A549 (cell line): ENCODE measurements around the gene TRIO. TPM values are rescaled to one million over a fixed set of nuclear protein-coding genes. Genes with fewer than 3 reads are reported as not detected.

Experiments
- ATAC-seq, 2 experiments: fragments of 200-7000 bp in 1 of 2; fragments of >200 bp in 1 of 2; cut with Nextera tagmentation in 1 of 2; cut with Tn5 transposase in 1 of 2; 3 replicates each; pipeline versions ENCODE4 v1.8.0 to v1.9.1; 2018 to 2020; ENCODE audit warnings: mild to moderate bottlenecking in 1 of 2, moderate library complexity in 1 of 2
- CTCF ChIA-PET: fragments of 300-600 bp; sonication (Branson Sonifier 250); formaldehyde crosslinking; extraction: SDS; loops from one replicate; lab custom pipeline; 2021; ENCODE audit warnings: antibody characterized with exemption, inconsistent platforms; lab: Yijun Ruan, JAX
- POLR2A ChIA-PET: fragments of 350-600 bp; formaldehyde crosslinking; extraction: SDS; loops from one replicate; lab custom pipeline; 2021; ENCODE audit warnings: antibody characterized with exemption, inconsistent platforms; lab: Yijun Ruan, JAX
- DNase-seq, 2 experiments: peaks; one replicate each; pipeline versions ENCODE4 v3.0.0 to v3.0.0-alpha.2; 2011 to 2016; ENCODE audit warnings: low read depth in 1 of 2, low spot score in 1 of 2
- FAIRE-seq: peaks from 2 replicates; lab custom pipeline; 2011; peaks lifted over from hg19 to GRCh38; lab: Jason Lieb, UNC
- H3K27ac ChIP-seq, 2 experiments: fragments of >200 bp; sonication (Bioruptor Twin); formaldehyde crosslinking; 3 replicates each; pipeline ENCODE4 v1.5.1; 2016 to 2017
- H3K4me1 ChIP-seq: fragments of >200 bp; sonication (Bioruptor Twin); formaldehyde crosslinking; 3 replicates; pipeline ENCODE4 v1.6.1; 2016
- H3K4me2 ChIP-seq: fragments of >200 bp; sonication (Bioruptor Twin); formaldehyde crosslinking; 3 replicates; pipeline ENCODE4 v1.6.1; 2016
- H3K4me3 ChIP-seq: fragments of >200 bp; sonication (Bioruptor Twin); formaldehyde crosslinking; 3 replicates; pipeline ENCODE4 v1.5.1; 2016
- H3K9me3 ChIP-seq: fragments of >200 bp; sonication (Bioruptor Twin); formaldehyde crosslinking; 3 replicates; pipeline ENCODE4 v1.6.1; 2016
- BHLHE40 ChIP-seq: IDR thresholded peaks from 2 replicates; pipeline ENCODE4 v1.6.1; 2012; ENCODE audit warnings: low read depth, low read length, inconsistent platforms
- CEBPB ChIP-seq, 2 experiments: fragments of >200 bp in 1 of 2; sonication (Bioruptor Twin) in 1 of 2; formaldehyde crosslinking in 1 of 2; IDR thresholded peaks; 2 replicates each; pipeline ENCODE4 v1.6.1; 2012 to 2016
- CHD4 ChIP-seq: fragments of 200-600 bp; sonication (generic); IDR thresholded peaks from 2 replicates; pipeline ENCODE4 v1.6.1; 2016; ENCODE audit warnings: antibody characterized with exemption, mild to moderate bottlenecking, borderline replicate concordance
- HEYL ChIP-seq: fragments of 250-450 bp; sonication (Bioruptor Pico); IDR thresholded peaks from 2 replicates; pipeline ENCODE4 v1.8.0; 2021; ENCODE audit warnings: mild to moderate bottlenecking, moderate library complexity
- HOXB13 ChIP-seq: fragments of 250-450 bp; sonication (Bioruptor Pico); IDR thresholded peaks from 2 replicates; pipeline ENCODE4 v1.5.0; 2020; ENCODE audit warnings: low read depth, mild to moderate bottlenecking, moderate library complexity
- JUN ChIP-seq, 2 experiments: fragments of >200 bp; sonication (Bioruptor Twin); formaldehyde crosslinking; IDR thresholded peaks; 2 replicates in 1 of 2; 3 replicates in 1 of 2; pipeline ENCODE4 v1.6.1; 2016 to 2017
- KDM1A ChIP-seq: fragments of 200-600 bp; sonication (generic); IDR thresholded peaks from 2 replicates; pipeline ENCODE4 v1.6.1; 2016; ENCODE audit warnings: low read depth, mild to moderate bottlenecking
- MAX ChIP-seq: IDR thresholded peaks from 2 replicates; pipeline ENCODE4 v1.6.1; 2012
- NPAS2 ChIP-seq: fragments of 250-450 bp; sonication (Bioruptor Pico); IDR thresholded peaks from 2 replicates; pipeline ENCODE4 v1.8.0; 2022; ENCODE audit warnings: mild to moderate bottlenecking, moderate library complexity, borderline replicate concordance
- POLR2A ChIP-seq: IDR thresholded peaks from 2 replicates; pipeline ENCODE4 v1.6.1; 2012; ENCODE audit warnings: mild to moderate bottlenecking, low read length
- RARB ChIP-seq: fragments of 250-450 bp; sonication (Bioruptor Pico); IDR thresholded peaks from 2 replicates; pipeline ENCODE4 v1.8.0; 2021; ENCODE audit warnings: mild to moderate bottlenecking, moderate library complexity
- RCOR1 ChIP-seq: fragments of 150-350 bp; IDR thresholded peaks from 2 replicates; pipeline ENCODE4 v1.6.1; 2014; ENCODE audit warnings: antibody characterized with exemption, low read length, low read depth
- TP53 ChIP-seq: fragments of 250-450 bp; sonication (Bioruptor Pico); IDR thresholded peaks from 2 replicates; pipeline ENCODE4 v1.5.0; 2021; ENCODE audit warnings: mild to moderate bottlenecking, moderate library complexity
- ZC3H11A ChIP-seq: fragments of 450-650 bp; IDR thresholded peaks from 2 replicates; pipeline ENCODE4 v1.6.1; 2014; ENCODE audit warnings: antibody characterized with exemption, mild to moderate bottlenecking
- ZFP36 ChIP-seq: fragments of 450-650 bp; IDR thresholded peaks from 2 replicates; pipeline ENCODE4 v1.6.1; 2014; ENCODE audit warnings: borderline replicate concordance; ENCODE audit not compliant: partially characterized antibody
- WGBS: methylation state at CpG from one replicate; pipeline ENCODE4 v1.1.6; 2017; ENCODE audit errors: missing lambda C conversion rate; 5-methylcytosine and 5-hydroxymethylcytosine counted together
- polyA plus RNA-seq, 4 experiments: library from polyadenylated mRNA; depleted of rRNA in 3 of 4; stranded (reverse); fragments of >200 nt; fragmentation: RNase III in 1 of 4; extraction: RNeasy Plus Mini Kit Qiagen cat#74134 plus additional on column Dnase treatment in 1 of 4; gene quantifications; 2 replicates in 3 of 4; 3 replicates in 1 of 4; pipeline ENCODE4 v1.2.3, GENCODE V29; 2011 to 2017
- TF ChIP-seq, protein P1 (sequence below): fragments of 450-650 bp; IDR thresholded peaks from 2 replicates; pipeline ENCODE4 v1.6.1; 2014; ENCODE audit warnings: antibody characterized with exemption
- TF ChIP-seq, protein P2 (sequence below): fragments of >200 bp; sonication (Bioruptor Twin); formaldehyde crosslinking; IDR thresholded peaks from 3 replicates; pipeline ENCODE4 v1.6.1; 2016

TRIO gene
- polyA plus RNA-seq, 2 of the 4 experiments (the other 2 are of a cell fraction) = 47.5 to 79.0 TPM

GRCh38 chr5:14155075-14155474 lies 11.9 kb downstream of the TRIO start:
- Histone ChIP-seq H3K4me1 (peaks cover 85% of the 10 kb centered on the region), H3K27ac (peak overlapping the region; percentile 59 to 82; a peak in 5 of 6 replicates), H3K4me2 (peak overlapping the region; percentile 82), H3K9me3 (no peaks in the 10 kb centered on the region), H3K4me3 (no peak overlapping the region)
- ChIA-PET CTCF (interaction anchor here (0.7 to 4.3 kb wide), 8 partner anchors 10 to 168 kb away, joined by 3 to 23 read pairs (median 4); no protein-coding TSS in a partner anchor), POLR2A (interaction anchor here (0.9 to 1.2 kb wide), 2 partner anchors 11 to 35 kb away, joined by 3 read pairs; no protein-coding TSS in a partner anchor)
- WGBS = 86% methylated on average over 1 of the region's 1 CpG
- DNase-seq = no peak
- no peak for FAIRE-seq
- no peak for ATAC-seq
- TF ChIP-seq NPAS2 (CRISPR knock-in tag) (no peak), CHD4 (no peak), HOXB13 (CRISPR knock-in tag) (no peak), TP53 (no peak), MAX (no peak), POLR2A (no peak), KDM1A (no peak), BHLHE40 (no peak)
- TF ChIP-seq, protein P1, sequence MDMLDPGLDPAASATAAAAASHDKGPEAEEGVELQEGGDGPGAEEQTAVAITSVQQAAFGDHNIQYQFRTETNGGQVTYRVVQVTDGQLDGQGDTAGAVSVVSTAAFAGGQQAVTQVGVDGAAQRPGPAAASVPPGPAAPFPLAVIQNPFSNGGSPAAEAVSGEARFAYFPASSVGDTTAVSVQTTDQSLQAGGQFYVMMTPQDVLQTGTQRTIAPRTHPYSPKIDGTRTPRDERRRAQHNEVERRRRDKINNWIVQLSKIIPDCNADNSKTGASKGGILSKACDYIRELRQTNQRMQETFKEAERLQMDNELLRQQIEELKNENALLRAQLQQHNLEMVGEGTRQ = no peak
- TF ChIP-seq, protein P2, sequence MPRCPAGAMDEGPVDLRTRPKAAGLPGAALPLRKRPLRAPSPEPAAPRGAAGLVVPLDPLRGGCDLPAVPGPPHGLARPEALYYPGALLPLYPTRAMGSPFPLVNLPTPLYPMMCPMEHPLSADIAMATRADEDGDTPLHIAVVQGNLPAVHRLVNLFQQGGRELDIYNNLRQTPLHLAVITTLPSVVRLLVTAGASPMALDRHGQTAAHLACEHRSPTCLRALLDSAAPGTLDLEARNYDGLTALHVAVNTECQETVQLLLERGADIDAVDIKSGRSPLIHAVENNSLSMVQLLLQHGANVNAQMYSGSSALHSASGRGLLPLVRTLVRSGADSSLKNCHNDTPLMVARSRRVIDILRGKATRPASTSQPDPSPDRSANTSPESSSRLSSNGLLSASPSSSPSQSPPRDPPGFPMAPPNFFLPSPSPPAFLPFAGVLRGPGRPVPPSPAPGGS = no peak

DNA sequence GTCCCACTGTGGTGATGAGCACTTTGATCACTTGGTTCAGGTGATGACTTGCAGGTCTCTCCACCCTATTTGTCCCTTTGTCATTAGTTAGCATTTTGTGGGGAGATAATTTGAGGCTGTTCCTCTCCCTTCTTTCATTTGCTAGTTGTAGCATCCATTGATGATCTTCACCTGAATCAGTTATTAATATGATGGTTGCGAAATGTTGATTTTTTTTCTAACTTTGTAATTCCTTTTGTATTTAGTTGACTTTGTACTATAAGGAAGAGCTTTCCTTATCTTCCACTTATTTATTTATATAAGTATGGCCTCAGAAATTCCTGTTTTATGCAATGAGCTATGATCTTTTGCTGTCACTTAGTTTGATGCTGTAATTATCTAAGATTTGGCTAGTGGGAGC lies 12.6 kb downstream of the TRIO start:
- POLR2A ChIA-PET = interaction anchor here (1.7 to 1.9 kb wide), 3 partner anchors 12 to 34 kb away, joined by 7 to 9 read pairs (median 8); partner anchors contain the start of gene TRIO
- no peak for ATAC-seq
- no peak for DNase-seq
- CTCF ChIA-PET = interaction anchor here (1.2 to 4.3 kb wide), 6 partner anchors 13 to 115 kb away, joined by 3 to 23 read pairs (median 5); partner anchors contain the start of gene TRIO
- Histone ChIP-seq H3K9me3 (no peaks in the 10 kb centered on the region), H3K4me2 (peak overlapping the region; percentile 82)
- TF ChIP-seq RARB (CRISPR knock-in tag) (no peak), CEBPB (IDR thresholded peaks at IDR 0.05) (peak; percentile 17 to 73; a peak in 2 of 4 replicates)
- TF ChIP-seq, all 56 proteins: peak for 1
- H3K4me1 ChIP-seq = peaks cover 90% of the 10 kb centered on the region
- no peak overlapping the region; the same call in 2 of the 3 replicates for H3K4me3 ChIP-seq
- 100% methylated on average over 1 of the region's 1 CpG for WGBS
- peak overlapping the region; percentile 61 to 82 for H3K27ac ChIP-seq
- no peak for FAIRE-seq

- POLR2A ChIA-PET = interaction anchor here (1.7 to 1.9 kb wide), 3 partner anchors 13 to 34 kb away, joined by 7 to 9 read pairs (median 8); partner anchors contain the start of gene TRIO
- Histone ChIP-seq H3K4me3 (peak overlapping the region; percentile 30; the same call in 2 of the 3 replicates), H3K27ac (peak overlapping the region; percentile 61 to 82), H3K4me1 (peaks cover 93% of the 10 kb centered on the region), H3K9me3 (no peaks in the 10 kb centered on the region), H3K4me2 (peak overlapping the region; percentile 82)
- 37% methylated on average over 6 of the region's 6 CpGs for WGBS
- TF ChIP-seq JUN (IDR thresholded peaks at IDR 0.05) = no peak
- TF ChIP-seq ZFP36 = no peak
- TF ChIP-seq ZC3H11A = no peak
- TF ChIP-seq HEYL (CRISPR knock-in tag) = no peak
- TF ChIP-seq, protein P1 = no peak
- TF ChIP-seq BHLHE40 = no peak
- no peak for TF ChIP-seq RCOR1
- CTCF ChIA-PET = interaction anchor here (1.0 to 4.3 kb wide), 7 partner anchors 8 to 114 kb away, joined by 3 to 23 read pairs (median 5); partner anchors contain the start of gene TRIO
- ATAC-seq (peak; percentile 25 to 35; a peak in 5 of 6 replicates), DNase-seq (no peak), FAIRE-seq (no peak)
These were observed 13.1 kb downstream of the TRIO start for GRCh38 chr5:14156290-14156649.
